ENCODE measurements around the gene TRIM56. TPM values are rescaled to one million over a fixed set of nuclear protein-coding genes. Genes with fewer than 3 reads are reported as not detected.

TRIM56 gene
- total and polyA plus RNA-seq, 2 of the 13 experiments (the other 11 are each of a cell fraction or from before 2014, with no cell fraction given): 3.2 to 7.1 TPM

- peak in 1 of 2 experiments; percentile 72; a peak in 1 of 4 replicates for TF ChIP-seq REST (IDR thresholded peaks at IDR 0.05; ENCODE audit: borderline replicate concordance in 1 of 2, low read depth in 1 of 2, low read length in 2 of 2)
- no peak for TF ChIP-seq ZNF619 (CRISPR knock-in tag; IDR thresholded peaks at IDR 0.05)
- no peak; the same call in 1 of the 2 replicates for TF ChIP-seq ZNF142 (CRISPR knock-in tag; IDR thresholded peaks at IDR 0.05)
- TF ChIP-seq ATAD3A (CRISPR knock-in tag; IDR thresholded peaks at IDR 0.05): no peak
- TF ChIP-seq SMAD3 (CRISPR knock-in tag; IDR thresholded peaks at IDR 0.05): no peak
- TF ChIP-seq ZMAT5 (CRISPR knock-in tag; IDR thresholded peaks at IDR 0.05; ENCODE audit: borderline replicate concordance, low read depth): no peak
- TF ChIP-seq ZNF784 (CRISPR knock-in tag; IDR thresholded peaks at IDR 0.05; ENCODE audit: borderline replicate concordance): peak; percentile 80
- TF ChIP-seq ZNF782 (CRISPR knock-in tag; IDR thresholded peaks at IDR 0.05; ENCODE audit: borderline replicate concordance): no peak
- TF ChIP-seq ZNF780A (CRISPR knock-in tag; IDR thresholded peaks at IDR 0.05): no peak
- TF ChIP-seq ZBTB25 (CRISPR knock-in tag; IDR thresholded peaks at IDR 0.05): 0 out of 2 replicates have a peak, but pooled peaks have one; percentile 21
- TF ChIP-seq SMYD3 (CRISPR knock-in tag; IDR thresholded peaks at IDR 0.05): peak; percentile 90
- peak; percentile 86 for TF ChIP-seq KLF6 (CRISPR knock-in tag; IDR thresholded peaks at IDR 0.05)
- peak; percentile 62 for TF ChIP-seq ZMYM2 (CRISPR knock-in tag; IDR thresholded peaks at IDR 0.05)
- TF ChIP-seq HMG20B (CRISPR knock-in tag; conservative IDR thresholded peaks at IDR 0.05): peak; percentile 62; the same call in 1 of the 2 replicates
- no peak for TF ChIP-seq ZNF496 (CRISPR knock-in tag; IDR thresholded peaks at IDR 0.05; ENCODE audit: insufficient replicate concordance)
- peak; percentile 99 for TF ChIP-seq POLR2A (IDR thresholded peaks at IDR 0.05; ENCODE audit: insufficient read depth in 1 of 2, low read depth in 2 of 2, low read length in 2 of 2)
- peak; percentile 88 for TF ChIP-seq ZNF354B (CRISPR knock-in tag; IDR thresholded peaks at IDR 0.05)
These were observed 41.6 kb downstream of the TRIM56 start, which contains the start of gene SERPINE1 (continued) for GRCh38 chr7:101126651-101127459.
